GOT3 (cell line): ENCODE results near the gene LONRF2.
"Not testable (repeated sequence)": the region's sequence is repeated elsewhere in the genome, so short reads cannot be mapped to it uniquely, and the experiment has no call there.

ENCODE experiments used
- DNase-seq: peaks from one replicate; lab custom pipeline; 2025; ENCODE audit warnings: mixed read lengths; lab: John Stamatoyannopoulos, UW

The LONRF2 gene

GRCh38 chr2:100254646-100255210 is 67.6 kb downstream of the LONRF2 start:
- DNase-seq = no peak

GRCh38 chr2:100253786-100254185 is 68.5 kb downstream of the LONRF2 start:
- no peak for DNase-seq

DNA sequence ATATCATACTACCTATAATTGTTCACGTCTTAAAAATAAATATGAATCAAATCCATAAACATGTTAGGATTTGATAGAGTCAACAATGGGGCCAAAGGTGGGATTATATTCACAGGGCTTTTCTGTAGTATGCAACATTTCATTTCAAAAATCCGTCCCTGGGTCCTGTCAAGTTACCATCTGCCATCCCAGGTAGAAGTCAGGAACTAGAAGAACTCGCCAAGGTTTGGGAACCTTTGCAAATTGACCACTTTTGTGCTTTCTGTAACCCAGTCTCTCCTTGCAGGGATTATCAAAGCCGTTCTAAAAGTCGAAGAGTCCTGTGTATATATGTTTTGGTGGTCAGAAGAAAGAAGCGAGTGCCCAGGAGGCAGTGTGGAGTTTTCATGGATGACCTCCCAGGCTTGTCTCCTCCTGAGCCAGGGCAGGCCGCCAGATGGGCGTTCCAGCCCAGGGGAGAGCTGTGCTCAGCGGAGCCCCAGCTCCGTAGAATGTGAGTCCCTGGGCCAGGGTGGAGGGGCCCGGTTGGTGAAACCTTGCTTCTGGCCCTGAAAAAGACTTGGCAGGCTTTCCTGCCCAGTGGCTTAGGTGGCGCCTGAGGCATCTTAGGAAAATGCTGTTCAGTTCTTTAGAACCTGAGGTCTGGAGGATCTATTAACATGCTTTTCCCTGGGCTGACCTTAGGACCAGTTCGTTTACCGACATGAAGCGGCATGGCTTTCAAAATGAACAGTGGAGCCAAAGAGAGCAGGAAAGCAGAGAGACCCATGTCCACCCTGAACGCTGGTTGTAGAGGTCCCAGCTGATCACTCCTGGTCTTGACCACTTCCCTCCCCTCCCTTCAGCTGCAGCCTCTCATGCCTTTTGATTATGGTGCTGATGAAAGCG is 69.2 kb downstream of the LONRF2 start:
- no peak for DNase-seq

DNA sequence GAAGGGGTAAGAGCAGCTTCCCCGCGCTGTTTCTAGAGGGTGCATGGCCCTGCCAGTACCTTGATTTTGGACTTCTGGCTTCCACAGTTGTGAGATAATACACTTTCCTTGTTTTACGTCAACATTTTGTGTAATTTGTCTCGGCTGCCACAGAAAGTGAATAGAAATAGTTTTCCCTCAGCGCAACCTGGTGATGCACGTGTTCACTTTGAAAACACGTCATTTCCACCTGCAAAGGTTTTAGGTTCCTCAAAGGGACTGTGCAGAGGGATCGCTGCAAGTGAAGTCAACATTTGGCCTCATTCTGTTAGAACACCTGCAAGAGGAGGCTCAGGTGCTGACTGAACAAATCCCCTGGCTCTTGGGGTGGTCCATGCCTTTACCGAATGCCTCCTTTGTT is 71.7 kb downstream of the LONRF2 start:
- no peak for DNase-seq

DNA sequence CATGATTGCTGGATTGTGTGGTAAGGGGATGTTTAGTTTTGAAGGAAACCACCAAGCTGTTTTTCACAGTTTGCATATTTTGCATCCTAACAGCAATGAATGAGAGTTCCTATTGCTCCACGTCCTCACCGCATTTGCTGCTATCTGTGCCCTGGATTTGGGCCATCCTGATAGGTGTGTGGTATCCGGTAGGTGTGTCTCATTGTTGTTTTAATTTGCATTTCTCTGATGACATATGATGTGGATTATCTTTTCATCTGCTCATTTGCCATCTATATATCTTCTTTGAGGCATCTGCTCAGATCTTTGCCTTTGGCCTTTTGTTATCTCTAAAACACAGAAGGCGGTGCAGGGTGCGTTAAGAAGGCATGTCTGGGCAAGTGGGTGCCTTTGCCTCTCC is 73.3 kb downstream of the LONRF2 start:
- DNase-seq = no peak

DNA sequence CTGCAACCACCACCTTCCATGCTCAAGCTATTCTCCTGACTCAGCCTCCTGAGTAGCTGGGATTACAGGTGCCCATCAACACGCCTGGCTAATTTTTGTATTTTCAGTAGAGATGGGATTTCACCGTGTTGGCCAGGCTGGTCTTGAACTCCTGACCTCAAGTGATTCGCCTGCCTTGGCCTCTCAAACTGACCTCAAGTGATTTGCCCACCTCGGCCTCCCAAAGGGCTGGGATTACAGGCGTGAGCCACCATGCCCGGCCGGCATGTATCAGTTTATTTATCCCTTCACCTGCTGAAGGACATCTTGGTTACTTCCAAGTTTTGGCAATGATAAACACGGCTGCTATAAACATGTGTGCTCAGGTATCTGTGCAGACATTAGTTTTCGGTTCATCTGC is 73.7 kb downstream of the LONRF2 start:
- not testable (repeated sequence) for DNase-seq

DNA sequence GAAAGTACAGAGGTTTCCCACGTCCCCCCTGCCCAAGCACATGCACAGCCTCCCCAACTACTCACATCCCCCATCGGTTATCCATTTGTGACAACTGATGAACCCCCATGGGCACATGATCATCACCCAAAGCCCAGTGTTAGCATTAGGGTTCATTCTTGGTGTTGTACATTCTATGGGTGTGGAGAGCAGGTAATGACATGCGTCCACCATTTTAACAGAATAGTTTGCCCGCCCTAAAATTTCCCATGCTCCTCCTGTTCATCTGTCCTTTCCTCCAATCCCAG is 74.3 kb downstream of the LONRF2 start:
- DNase-seq = no peak

DNA sequence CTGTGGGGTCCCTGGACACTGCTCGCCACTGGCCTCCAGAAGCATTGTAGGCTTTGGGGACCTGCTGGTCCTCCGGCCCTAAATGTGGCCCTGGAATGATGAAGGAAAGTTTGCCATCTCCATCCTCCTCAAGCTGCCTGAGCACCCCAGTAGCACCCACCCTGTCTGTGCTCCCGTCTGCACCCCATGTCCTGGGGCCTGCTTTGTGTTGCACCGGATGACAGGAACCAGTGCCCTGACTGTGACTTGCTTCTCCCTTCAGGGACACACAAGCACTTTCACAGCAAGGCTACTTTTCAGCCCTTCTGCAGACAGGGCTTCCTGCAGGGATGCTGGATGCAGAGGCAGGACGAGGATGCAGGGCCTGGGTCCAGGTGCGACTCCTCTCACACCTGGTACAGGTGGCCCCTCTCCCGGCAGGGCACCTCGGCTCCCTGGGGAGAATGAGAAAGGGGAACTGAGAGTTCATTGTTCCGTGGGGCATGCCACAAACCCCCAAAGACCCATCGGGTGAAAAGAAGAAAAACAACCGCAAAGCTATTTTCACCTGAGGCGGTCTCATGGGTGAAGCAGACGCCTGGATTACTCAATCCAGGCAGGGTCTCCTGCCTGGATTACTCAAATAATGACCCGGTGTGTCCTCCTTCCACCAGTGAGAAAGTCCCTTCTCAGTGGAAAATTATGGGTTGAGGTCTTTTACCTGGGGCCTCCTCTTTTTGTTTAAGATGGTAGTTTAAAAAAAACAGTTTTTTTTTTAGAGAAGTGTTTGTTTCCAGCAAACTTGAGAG is 74.9 kb downstream of the LONRF2 start:
- no peak for DNase-seq

DNA sequence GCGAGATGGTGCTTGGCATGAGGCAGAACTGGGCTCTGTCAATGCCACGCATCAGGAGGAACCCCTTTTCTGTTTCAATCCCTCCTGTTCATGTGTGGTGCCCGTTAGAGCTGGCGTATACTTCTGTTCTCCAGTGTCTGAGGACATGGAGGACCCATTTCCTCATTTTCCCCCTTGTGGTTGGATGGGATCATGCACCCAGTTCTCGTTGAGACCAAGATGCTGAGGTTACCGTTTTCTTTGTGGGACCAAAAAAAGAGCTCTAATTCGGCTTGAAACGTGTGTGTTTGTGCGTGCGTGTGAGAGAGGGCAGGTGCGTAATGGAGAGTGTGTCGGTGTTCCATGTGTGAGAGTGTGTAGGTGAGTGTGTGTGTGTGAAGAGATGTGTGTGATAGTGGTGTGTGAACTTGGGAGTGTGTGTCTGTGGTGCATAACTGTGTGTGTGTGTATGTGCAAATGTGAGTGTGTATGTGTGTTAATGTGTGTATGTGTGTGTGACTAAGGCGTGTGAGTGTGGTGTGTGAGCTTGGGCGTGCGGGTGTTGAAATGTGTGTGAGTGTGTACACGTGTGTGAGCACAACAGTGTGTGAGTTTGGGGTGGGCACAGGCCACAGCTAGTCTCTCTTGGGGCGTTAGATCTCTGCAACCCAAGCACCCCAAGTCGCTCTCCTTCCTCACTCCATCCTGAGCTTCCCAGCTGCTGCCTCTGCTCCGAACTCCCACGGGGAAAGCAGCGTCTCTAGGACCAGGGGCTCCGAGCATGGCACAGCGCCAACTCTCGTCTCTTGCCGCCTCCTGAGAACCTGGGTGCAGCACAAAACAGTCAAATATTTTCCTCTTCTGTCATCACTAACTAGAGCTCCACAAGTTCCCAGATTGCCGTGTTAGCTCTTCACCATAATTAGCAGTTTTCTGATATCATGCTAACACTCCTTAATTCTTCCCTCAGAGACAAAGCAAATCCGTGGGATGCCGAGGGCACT is 75.8 kb downstream of the LONRF2 start:
- DNase-seq = no peak

- no peak for DNase-seq
Observed at GRCh38 chr2:100245681-100246080, 76.6 kb downstream of the LONRF2 start.

DNA sequence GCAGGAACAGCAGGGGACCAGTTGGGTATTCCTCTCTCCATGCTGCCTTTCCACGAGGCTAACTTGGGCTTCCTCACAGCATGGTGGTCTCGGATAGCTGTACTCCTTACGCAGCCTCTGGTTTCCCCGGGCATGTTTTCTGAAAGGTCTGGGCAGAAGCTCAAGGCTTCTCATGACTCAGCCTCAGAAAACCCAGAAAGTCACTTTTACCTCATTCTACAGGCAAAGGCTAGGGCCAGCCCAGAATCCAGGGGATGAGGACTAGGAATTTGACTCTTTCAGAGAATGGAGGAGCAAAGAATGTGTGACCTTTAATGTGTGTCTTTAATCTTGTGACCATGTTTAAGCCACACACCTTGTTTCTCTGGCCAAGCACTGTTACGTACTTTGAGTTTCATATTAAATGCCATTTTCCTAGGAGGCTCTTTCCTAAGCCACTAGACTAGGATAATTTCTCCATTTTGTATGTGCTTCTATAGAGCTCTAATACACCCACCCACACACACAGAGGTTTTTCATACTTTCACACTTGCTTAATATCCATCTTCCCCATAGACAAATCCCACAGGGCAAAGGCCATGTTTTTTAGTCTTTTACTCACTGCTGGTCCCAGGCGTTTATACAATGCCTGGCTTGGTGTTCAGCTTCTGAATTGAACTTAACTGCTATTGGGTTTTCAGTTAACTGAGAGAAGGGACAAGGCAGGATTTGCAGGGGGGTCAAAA is 77.3 kb downstream of the LONRF2 start:
- no peak for DNase-seq

DNA sequence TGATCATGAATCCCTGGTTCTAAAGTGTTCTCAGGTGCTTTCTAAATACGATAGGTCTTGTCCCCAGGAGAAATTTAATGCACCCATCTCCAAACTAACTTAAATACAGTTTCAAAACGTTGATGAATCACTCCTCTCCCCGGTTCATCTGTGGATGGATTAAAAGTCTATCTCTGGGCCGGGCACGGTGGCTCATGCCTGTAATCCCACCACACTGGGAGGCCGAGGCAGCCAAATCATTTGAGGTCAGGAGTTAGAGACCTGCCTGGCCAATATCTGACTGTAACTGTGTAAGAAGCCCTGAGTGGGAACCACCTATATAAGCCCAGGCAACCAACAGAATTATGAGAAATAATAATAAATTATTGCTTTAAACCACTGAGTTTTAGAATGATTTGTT is 78.7 kb downstream of the LONRF2 start:
- DNase-seq = no peak

GRCh38 chr2:100242891-100243619 is 79.2 kb downstream of the LONRF2 start:
- no peak for DNase-seq

GRCh38 chr2:100242476-100242875 is 79.8 kb downstream of the LONRF2 start:
- DNase-seq = no peak

- no peak for DNase-seq
Observed at GRCh38 chr2:100241236-100241635, 81.1 kb downstream of the LONRF2 start.

GRCh38 chr2:100240386-100240785 is 81.9 kb downstream of the LONRF2 start:
- DNase-seq = no peak

GRCh38 chr2:100239486-100240210 is 82.7 kb downstream of the LONRF2 start:
- no peak for DNase-seq

DNA sequence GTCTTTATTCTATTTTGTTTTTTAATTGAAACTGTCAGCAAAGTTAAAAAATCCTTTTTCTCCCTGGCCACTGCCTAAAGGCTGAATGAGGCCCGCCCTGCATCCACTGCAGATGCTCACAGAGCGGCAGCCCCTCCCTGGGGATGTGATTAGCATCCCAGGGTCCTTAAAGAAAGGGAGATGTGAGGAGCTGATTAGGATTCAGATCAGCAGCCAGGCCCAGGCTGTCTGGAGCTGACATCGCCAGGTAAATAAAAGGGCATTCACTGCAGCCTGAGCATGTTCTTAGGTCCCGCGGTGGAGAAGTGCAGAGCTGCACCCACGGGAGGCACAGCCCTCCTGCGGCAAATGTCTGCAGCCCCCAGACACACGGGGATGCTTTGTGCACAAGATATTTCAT is 83.8 kb downstream of the LONRF2 start:
- DNase-seq = no peak

- no peak for DNase-seq
Observed at GRCh38 chr2:100237770-100238169, 84.5 kb downstream of the LONRF2 start.

DNA sequence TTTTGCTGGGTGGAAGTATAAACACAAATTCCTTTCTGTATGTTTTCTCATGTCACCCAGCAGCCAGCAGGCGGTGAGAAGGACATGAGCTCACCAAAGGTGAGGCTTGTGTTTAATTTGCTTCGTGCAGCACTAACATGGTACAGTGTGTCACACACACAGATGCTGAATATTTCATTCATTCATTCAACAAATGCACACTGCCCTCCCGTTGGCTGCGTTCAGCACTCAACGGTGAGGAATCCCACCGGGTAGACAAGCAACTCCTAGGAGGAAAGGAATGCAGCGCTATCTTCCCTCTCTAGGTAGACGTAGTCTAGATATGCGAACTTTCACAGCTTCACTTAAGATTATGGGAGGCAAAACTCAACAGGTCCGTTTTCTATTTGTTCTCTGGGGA is 85.1 kb downstream of the LONRF2 start:
- DNase-seq = no peak
